IMR-90 (cell line): ENCODE data around the gene PIWIL4.

Experiments
- BHLHE40 ChIP-seq: fragments of 150-350 bp; IDR thresholded peaks from 2 replicates; pipeline ENCODE4 v1.6.1; 2016; ENCODE audit warnings: mild to moderate bottlenecking, low read depth, low read length
- CTCF ChIP-seq: conservative IDR thresholded peaks from 2 replicates; pipeline ENCODE4 v1.5.1; 2012; ENCODE audit warnings: mild to moderate bottlenecking, low read depth, low read length, improper control_type of control experiment
- ELK1 ChIP-seq: fragments of 150-350 bp; IDR thresholded peaks from 2 replicates; pipeline ENCODE4 v1.6.1; 2016; ENCODE audit warnings: low read depth, mild to moderate bottlenecking, low read length, moderate library complexity, borderline replicate concordance
- MAFK ChIP-seq: IDR thresholded peaks from 2 replicates; pipeline ENCODE4 v1.6.1; 2012; ENCODE audit warnings: low read depth, low read length, improper control_type of control experiment
- NFE2L2 ChIP-seq: fragments of 150-350 bp; IDR thresholded peaks from 2 replicates; pipeline ENCODE4 v1.6.1; 2016; ENCODE audit warnings: low read depth, mild to moderate bottlenecking, low read length
- POLR2A ChIP-seq: IDR thresholded peaks from 2 replicates; pipeline ENCODE4 v1.6.1; 2012; ENCODE audit warnings: mild to moderate bottlenecking, low read depth, low read length
- RAD21 ChIP-seq: IDR thresholded peaks from 2 replicates; pipeline ENCODE4 v1.6.1; 2012; ENCODE audit warnings: low read length, improper control_type of control experiment
- RCOR1 ChIP-seq: IDR thresholded peaks from 2 replicates; pipeline ENCODE4 v1.6.1; 2012; ENCODE audit warnings: mild to moderate bottlenecking, low read length, improper control_type of control experiment; ENCODE audit not compliant: insufficient replicate concordance
- RFX5 ChIP-seq: IDR thresholded peaks from 2 replicates; pipeline ENCODE4 v1.8.0; 2012; ENCODE audit warnings: low read depth, mild to moderate bottlenecking, low read length, moderate library complexity
- SMC3 ChIP-seq: fragments of 150-350 bp; IDR thresholded peaks from 2 replicates; pipeline ENCODE4 v1.6.1; 2016; ENCODE audit warnings: low read depth, mild to moderate bottlenecking, antibody characterized with exemption, low read length, moderate library complexity
- USF2 ChIP-seq: fragments of 150-350 bp; IDR thresholded peaks from 2 replicates; pipeline ENCODE4 v1.6.1; 2017; ENCODE audit warnings: mild to moderate bottlenecking, antibody characterized with exemption, low read length, low read depth

GRCh38 chr11:94641167-94641761 lies 74.1 kb downstream of the PIWIL4 start:
- TF ChIP-seq CTCF (no peak), POLR2A (no peak), MAFK (no peak), RAD21 (no peak), RFX5 (no peak), RCOR1 (no peak), BHLHE40 (no peak), USF2 (no peak), SMC3 (no peak), NFE2L2 (no peak), ELK1 (no peak)
